GM21447 (cell line): ENCODE data around the gene C12orf43.
A peak's percentile ranks its signal among the peaks of the same experiment; 100 is the strongest.
"Not testable (repeated sequence)": the region's sequence is repeated elsewhere in the genome, so short reads cannot be mapped to it uniquely, and the experiment has no call there.

Experiments used
- ATAC-seq: cut with Tn5 transposase; IDR thresholded peaks from one replicate; pipeline ENCODE4 v1.9.1; 2021; ENCODE audit not compliant: unreplicated experiment

C12orf43 gene

GRCh38 chr12:121015825-121016766 lies at the start of gene C12orf43:
Gene C12orf43 (minus strand): TSS chr12:121016487. CDS start chr12:121016474, 13 bp downstream.
- ATAC-seq: peak; percentile 97

GRCh38 chr12:121065345-121065744 lies 49.1 kb upstream of the C12orf43 start:
- no peak for ATAC-seq

- not testable (repeated sequence) for ATAC-seq
Observed at GRCh38 chr12:121064586-121064985, 48.3 kb upstream of the C12orf43 start.

GRCh38 chr12:121064116-121064515 lies 47.8 kb upstream of the C12orf43 start:
- no peak for ATAC-seq

DNA sequence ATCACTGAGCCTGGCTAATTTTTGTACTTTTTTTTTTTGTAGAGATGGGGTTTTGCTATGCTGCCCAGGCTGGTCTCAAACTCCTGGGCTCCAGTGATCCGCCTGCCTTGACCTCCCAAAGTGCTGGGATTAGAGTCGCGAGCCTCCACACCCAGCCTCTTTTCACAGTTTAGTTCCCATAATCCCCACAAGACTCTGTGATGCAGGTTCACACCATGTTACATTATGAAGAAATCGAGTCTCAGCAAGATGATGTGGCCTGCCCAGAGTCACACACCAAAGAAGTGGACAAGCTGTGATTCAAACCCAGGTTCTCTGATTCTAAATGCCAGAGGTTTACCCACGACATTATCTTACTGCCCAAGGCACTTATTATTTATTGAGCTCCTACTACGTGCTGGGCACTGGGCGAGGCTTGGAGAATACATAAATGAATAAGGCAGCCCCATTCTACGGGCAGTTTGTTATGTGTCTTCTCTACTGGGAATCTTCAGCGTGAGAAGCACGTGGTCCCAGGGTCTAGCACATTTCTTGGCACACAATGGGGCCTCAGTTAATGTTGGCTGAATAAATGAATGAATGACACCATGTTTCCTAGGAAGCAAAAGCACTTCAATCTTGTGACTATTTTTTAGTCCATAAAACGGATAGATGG lies 46.2 kb upstream of the C12orf43 start:
- no peak for ATAC-seq

GRCh38 chr12:121061831-121062230 lies 45.5 kb upstream of the C12orf43 start:
- ATAC-seq: no peak

- ATAC-seq: peak; percentile 80
Observed at GRCh38 chr12:121060149-121061001, 44.1 kb upstream of the C12orf43 start.

- no peak for ATAC-seq
Observed at GRCh38 chr12:121059031-121059898, 43.0 kb upstream of the C12orf43 start.

DNA sequence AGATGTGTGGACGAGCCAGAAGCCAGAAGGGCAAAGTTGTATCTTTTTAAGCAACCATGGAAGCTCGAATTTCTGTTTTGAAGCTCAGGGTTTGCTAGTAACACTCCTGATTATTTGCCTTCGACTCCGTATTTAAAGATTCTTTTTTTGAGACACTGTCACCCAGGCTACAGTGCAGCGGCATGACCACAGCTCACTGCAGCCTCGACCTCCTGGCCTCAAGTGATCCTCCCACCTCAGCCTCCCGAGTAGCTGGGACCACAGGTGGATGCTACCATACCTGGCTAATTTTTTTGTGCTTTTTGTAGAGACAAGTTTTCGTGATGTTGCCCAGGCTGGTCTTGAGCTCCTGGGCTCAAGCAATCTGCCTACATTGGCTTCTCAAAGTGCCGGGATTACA lies 41.5 kb upstream of the C12orf43 start:
- ATAC-seq: no peak

DNA sequence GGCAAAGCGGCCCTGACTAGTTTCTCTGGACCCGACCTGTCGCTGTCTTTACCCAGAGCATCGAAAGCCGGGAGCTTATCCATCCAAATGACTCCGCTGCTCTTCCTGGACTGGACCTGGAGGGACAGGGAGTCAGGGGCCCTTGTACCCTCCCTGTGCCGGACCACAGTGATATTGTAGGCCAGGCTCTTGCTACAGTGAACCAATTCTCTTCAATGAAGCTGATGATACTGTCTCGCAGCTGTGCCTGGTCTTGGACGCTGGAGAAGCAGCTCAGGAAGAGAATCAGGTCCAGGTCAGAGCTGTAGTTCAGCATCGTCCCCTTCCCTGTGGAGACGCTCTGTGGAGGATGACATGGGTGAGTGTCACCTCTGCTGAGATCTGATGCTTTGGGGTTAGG lies 37.4 kb upstream of the C12orf43 start:
- no peak for ATAC-seq

GRCh38 chr12:121050725-121051124 lies 34.4 kb upstream of the C12orf43 start:
- no peak for ATAC-seq

GRCh38 chr12:121048442-121048841 lies 32.2 kb upstream of the C12orf43 start:
- no peak for ATAC-seq

DNA sequence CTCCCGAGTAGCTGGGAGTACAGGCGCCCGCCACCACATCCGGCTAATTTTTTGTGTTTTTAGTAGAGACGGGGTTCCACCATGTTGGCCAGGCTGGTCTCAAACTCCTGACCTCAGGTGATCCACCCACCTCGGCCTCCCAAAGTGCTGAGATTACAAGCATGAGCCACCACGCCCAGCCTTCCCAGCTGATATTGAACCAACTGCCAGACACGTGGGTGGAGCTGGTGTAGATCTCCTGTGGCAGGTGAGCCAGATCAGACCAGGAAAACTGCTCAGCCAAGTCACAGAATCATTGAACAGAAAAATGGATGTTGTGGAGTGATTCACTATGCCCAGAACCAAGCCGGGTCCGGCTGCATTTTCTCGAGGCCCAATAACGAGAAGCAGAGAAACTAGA lies 31.1 kb upstream of the C12orf43 start:
- ATAC-seq: not testable (repeated sequence)

- ATAC-seq: no peak
Observed at GRCh38 chr12:121043067-121043466, 26.8 kb upstream of the C12orf43 start.

DNA sequence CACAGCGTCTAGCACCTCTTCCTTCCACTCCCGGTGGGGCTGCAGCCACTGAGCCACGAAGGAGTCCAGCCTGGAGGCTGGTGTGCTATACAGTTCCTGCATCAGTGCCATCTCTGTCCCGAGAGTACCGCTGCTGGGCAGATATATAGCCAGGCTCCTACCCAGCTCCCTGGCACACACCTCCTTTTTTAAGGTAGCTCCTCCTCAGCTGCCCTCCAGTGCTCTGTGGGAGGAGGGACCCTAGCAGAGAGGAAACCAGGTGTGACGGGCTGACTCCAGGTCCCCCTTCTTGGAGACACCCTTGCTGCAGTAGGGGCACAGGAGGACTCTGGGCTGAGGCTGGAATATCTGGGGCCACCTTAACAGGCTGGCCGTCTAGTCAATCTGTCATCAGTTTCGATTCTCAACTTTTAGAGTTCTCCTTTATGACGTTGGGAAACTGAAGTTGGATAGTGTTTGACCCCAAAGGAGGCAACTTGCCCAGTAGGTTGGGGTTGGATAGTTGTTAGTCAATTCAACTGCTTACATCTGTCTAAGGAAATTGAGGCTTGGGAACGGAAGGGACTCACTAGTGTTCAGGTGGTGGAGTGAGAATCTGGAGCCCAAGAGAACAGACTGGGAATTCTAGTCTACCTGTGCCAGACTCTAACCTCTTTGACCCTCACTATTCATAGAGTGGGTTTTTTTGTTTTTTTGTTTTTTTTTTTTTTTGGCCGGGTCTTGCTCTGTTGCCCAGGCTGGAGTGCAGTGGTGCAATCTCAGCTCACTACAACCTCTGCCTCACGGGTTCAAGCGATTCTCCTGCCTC lies 22.8 kb upstream of the C12orf43 start, which contains the start of gene OASL:
Gene OASL (minus strand): TSS at position 386 of the 808 bp plus-strand sequence. CDS start 275 bp downstream, at position 111.
- peak; percentile 86 for ATAC-seq

- ATAC-seq: no peak
Observed at GRCh38 chr12:121036810-121037326, 20.6 kb upstream of the C12orf43 start.

DNA sequence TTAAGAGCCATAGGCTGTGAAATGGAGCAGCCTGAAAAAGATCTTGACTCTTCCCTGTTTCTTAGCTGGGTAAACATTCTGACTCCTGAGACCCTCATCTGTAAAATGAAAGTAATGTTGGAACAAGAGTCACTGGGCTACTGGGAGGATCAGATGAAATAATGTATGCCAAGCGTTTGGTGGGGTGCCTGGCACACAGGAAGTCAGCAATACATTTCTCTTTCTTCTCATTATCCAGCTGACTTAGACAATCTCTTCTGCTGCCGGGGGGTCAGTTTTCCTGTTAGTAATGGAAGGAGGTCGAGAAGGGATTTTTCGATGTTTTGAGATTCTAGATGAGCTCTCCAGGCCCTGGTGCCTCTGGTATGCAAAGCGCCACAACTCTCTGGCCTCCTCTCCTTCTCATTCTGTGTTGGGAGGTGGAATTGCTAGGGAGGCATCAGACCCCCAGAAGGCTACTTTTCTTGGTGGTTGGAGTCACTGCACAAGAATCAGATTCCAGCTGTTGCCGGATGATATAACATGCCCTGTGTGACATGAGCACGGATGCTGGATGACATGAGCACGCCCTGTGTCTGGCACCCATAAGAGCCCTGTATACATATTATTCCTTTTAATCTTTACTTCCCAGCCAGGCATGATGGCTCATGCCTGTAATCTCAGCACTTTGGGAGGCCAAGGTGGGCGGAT lies 18.5 kb upstream of the C12orf43 start:
- no peak for ATAC-seq

- no peak for ATAC-seq
Observed at GRCh38 chr12:121033625-121034349, 17.5 kb upstream of the C12orf43 start.
